Keratinocyte (primary cell): ENCODE results near the gene CGB2. TPM values are rescaled to one million over a fixed set of nuclear protein-coding genes. Genes with fewer than 3 reads are reported as not detected.

Experiments used
- DNase-seq: peaks from one replicate; pipeline ENCODE4 v3.0.0-alpha.2; 2011; ENCODE audit warnings: low read depth, missing footprints, low spot score
- FAIRE-seq: peaks from 2 replicates; lab custom pipeline; 2011; peaks lifted over from hg19 to GRCh38; lab: Jason Lieb, UNC
- H2AFZ ChIP-seq: 2 replicates; pipeline ENCODE4 v1.6.0; 2012; ENCODE audit warnings: low read length, control low read depth, inconsistent platforms; ENCODE audit not compliant: control insufficient read depth
- H3K27ac ChIP-seq: 2 replicates; pipeline ENCODE4 v1.5.1; 2011; ENCODE audit warnings: low read length; ENCODE audit not compliant: control insufficient read depth, insufficient read depth
- H3K27me3 ChIP-seq: 3 replicates; pipeline ENCODE4 v1.6.0; 2011; ENCODE audit warnings: low read length; ENCODE audit not compliant: control insufficient read depth, insufficient read depth; ENCODE audit errors: extremely low read depth
- H3K36me3 ChIP-seq, 2 experiments: 2 replicates in 1 of 2; 3 replicates in 1 of 2; pipeline ENCODE4 v1.5.1; 2011; ENCODE audit warnings: low read length in 2 of 2, mild to moderate bottlenecking in 1 of 2; ENCODE audit not compliant: control insufficient read depth in 2 of 2, insufficient read depth in 2 of 2; ENCODE audit errors: extremely low read depth in 1 of 2
- H3K4me1 ChIP-seq: 3 replicates; pipeline ENCODE4 v1.5.1; 2011; ENCODE audit warnings: low read length; ENCODE audit not compliant: control insufficient read depth, insufficient read depth; ENCODE audit errors: extremely low read depth
- H3K4me2 ChIP-seq: 3 replicates; pipeline ENCODE4 v1.6.0; 2011; ENCODE audit warnings: low read depth, low read length; ENCODE audit not compliant: control insufficient read depth, insufficient read depth; ENCODE audit errors: extremely low read depth
- H3K4me3 ChIP-seq, 3 experiments: fragments of 200-600 bp in 1 of 3; sonication (generic) in 1 of 3; 2 replicates in 2 of 3; 3 replicates in 1 of 3; pipeline ENCODE4 v1.5.1; 2011 to 2016; ENCODE audit warnings: low read length in 3 of 3, mild to moderate bottlenecking in 3 of 3, control low read depth in 2 of 3, inconsistent platforms in 1 of 3, low read depth in 1 of 3, mixed read lengths in 1 of 3, mixed run types in 1 of 3, moderate library complexity in 1 of 3; ENCODE audit not compliant: control insufficient read depth in 2 of 3, insufficient read depth in 2 of 3; ENCODE audit errors: extremely low read depth in 1 of 3
- H3K79me2 ChIP-seq: 2 replicates; pipeline ENCODE4 v1.6.0; 2012; ENCODE audit warnings: low read length; ENCODE audit not compliant: control insufficient read depth, insufficient read depth
- H3K9ac ChIP-seq: 3 replicates; pipeline ENCODE4 v1.6.0; 2011; ENCODE audit warnings: low read length; ENCODE audit not compliant: control insufficient read depth, insufficient read depth; ENCODE audit errors: extremely low read depth
- H3K9me1 ChIP-seq: 3 replicates; pipeline ENCODE4 v1.6.0; 2011; ENCODE audit warnings: low read length; ENCODE audit not compliant: control insufficient read depth, insufficient read depth; ENCODE audit errors: extremely low read depth
- H3K9me3 ChIP-seq: 2 replicates; pipeline ENCODE4 v1.5.1; 2012; ENCODE audit warnings: low read depth, low read length; ENCODE audit not compliant: control insufficient read depth
- H4K20me1 ChIP-seq: 3 replicates; pipeline ENCODE4 v1.6.0; 2011; ENCODE audit warnings: low read length; ENCODE audit not compliant: control insufficient read depth, insufficient read depth; ENCODE audit errors: extremely low read depth
- CTCF ChIP-seq, 3 experiments: IDR thresholded peaks in 1 of 3; conservative IDR thresholded peaks in 1 of 3; optimal IDR thresholded peaks in 1 of 3; 2 replicates in 2 of 3; 3 replicates in 1 of 3; pipeline versions ENCODE3 to v1.5.1; 2011; ENCODE audit warnings: low read length in 3 of 3, mild to moderate bottlenecking in 3 of 3, moderate library complexity in 2 of 3, control low read depth in 1 of 3, inconsistent platforms in 1 of 3; ENCODE audit not compliant: insufficient read depth in 2 of 3; ENCODE audit errors: extremely low read depth in 1 of 3
- EZH2 ChIP-seq: IDR thresholded peaks from one replicate; pipeline ENCODE4 v1.6.1; 2012; ENCODE audit warnings: inconsistent platforms, mild to moderate bottlenecking, low read length, moderate library complexity
- dilution Hi-C: fragments of 300-500 bp; cut with MboI; formaldehyde crosslinking; loops from one replicate; pipeline ENCODE4 v1.7.0; 2020; ENCODE audit warnings: low sequenced_read_pairs; ENCODE audit not compliant: extremely low pct_ligation_motif_present
- polyA plus RNA-seq, 5 experiments: library from polyadenylated mRNA; depleted of rRNA in 3 of 5; stranded (reverse) in 3 of 5; stranded (forward) in 1 of 5; unstranded in 1 of 5; fragments of >200 nt; gene quantifications; 1 replicate in 1 of 5; 2 replicates in 3 of 5; 3 replicates in 1 of 5; pipeline versions ENCODE4 v1.2.1 to v1.2.3, GENCODE V29; 2011 to 2012; ENCODE audit warnings: missing spikeins in 2 of 5, low read depth in 1 of 5, low replicate concordance in 1 of 5

Gene CGB2
- polyA plus RNA-seq, 1 donor (not counting 4 experiments of a cell fraction or from before 2014, with no cell fraction given) = not detected

- H3K27ac ChIP-seq = peak within 1 kb of the TSS; percentile 80
Observed at GRCh38 chr19:49064768-49065611, 33.3 kb downstream of the CGB2 start, which contains the start of gene NTF4. Gene NTF4, minus strand, starts transcription at chr19:49064818. Its CDS starts 2,821 bp downstream, at chr19:49061997.

GRCh38 chr19:49065905-49066512, 34.3 kb downstream of the CGB2 start:
- Histone ChIP-seq H3K4me2 (no peak overlapping the region), H3K27ac (no peak overlapping the region), H3K4me1 (peaks cover 12% of the 10 kb centered on the region), H3K27me3 (peaks cover 24% of the 10 kb centered on the region), H3K9me1 (no peaks in the 10 kb centered on the region), H3K79me2 (no peaks in the 10 kb centered on the region), H3K9ac (no peak overlapping the region), H4K20me1 (no peaks in the 10 kb centered on the region), H3K9me3 (no peaks in the 10 kb centered on the region), H3K4me3 (no peak overlapping the region), H3K36me3 (peaks cover 3 to 4% of the 10 kb centered on the region in 2 experiments), H2AFZ (no peak overlapping the region)
- FAIRE-seq (no peak), DNase-seq (no peak)
- no peak for TF ChIP-seq CTCF (optimal IDR thresholded peaks at IDR 0.05 in 1 of 3, IDR thresholded peaks at IDR 0.05 in 1 of 3, conservative IDR thresholded peaks at IDR 0.05 in 1 of 3; ENCODE audit: extremely low read depth in 1 of 3, insufficient read depth in 2 of 3, low read length in 3 of 3)
- TF ChIP-seq EZH2 = no peak
- dilution Hi-C loops = no loop called here

More at GRCh38 chr19:49064768-49065611, 33.3 kb downstream of the CGB2 start, which contains the start of gene NTF4:
- H3K79me2 ChIP-seq = no peaks in the 10 kb centered on the region
- peak within 1 kb of the TSS; percentile 56 to 85 (median 71) for H3K4me3 ChIP-seq
- FAIRE-seq = no peak
- H3K9me3 ChIP-seq = no peaks in the 10 kb centered on the region
- peaks cover 3 to 4% of the 10 kb centered on the region in 2 experiments for H3K36me3 ChIP-seq
- peaks cover 19% of the 10 kb centered on the region for H3K27me3 ChIP-seq
- H3K9me1 ChIP-seq = peaks cover 2% of the 10 kb centered on the region
- DNase-seq = no peak
- dilution Hi-C loops = no loop called here
- TF ChIP-seq EZH2 (no peak), CTCF (optimal IDR thresholded peaks at IDR 0.05 in 1 of 3, IDR thresholded peaks at IDR 0.05 in 1 of 3, conservative IDR thresholded peaks at IDR 0.05 in 1 of 3; ENCODE audit: extremely low read depth in 1 of 3, insufficient read depth in 2 of 3, low read length in 3 of 3) (peak in 2 of 3 experiments; percentile 7 to 54)
- peak within 1 kb of the TSS; percentile 84 for H3K4me2 ChIP-seq
- no peak within 1 kb of the TSS for H2AFZ ChIP-seq
- H3K9ac ChIP-seq = peak within 1 kb of the TSS; percentile 70
- no peaks in the 10 kb centered on the region for H4K20me1 ChIP-seq
- H3K4me1 ChIP-seq = peaks cover 12% of the 10 kb centered on the region
